KOPT-K1 (cell line): Measurements from ENCODE around the gene PSEN2.

Source experiments
- H3K27ac ChIP-seq: fragments of 200-600 bp; sonication (generic); 2 replicates; pipeline ENCODE4 v1.5.1; 2016; ENCODE audit warnings: antibody characterized with exemption, mild to moderate bottlenecking, low read depth, low read length; ENCODE audit not compliant: poor library complexity, severe bottlenecking
- H3K36me3 ChIP-seq: fragments of 200-600 bp; sonication (generic); 2 replicates; pipeline ENCODE4 v1.5.1; 2017; ENCODE audit warnings: antibody characterized with exemption, mild to moderate bottlenecking, low read length, moderate library complexity; ENCODE audit not compliant: insufficient read depth
- H3K9me3 ChIP-seq: fragments of 200-600 bp; sonication (generic); 2 replicates; pipeline ENCODE4 v1.5.1; 2017; ENCODE audit warnings: antibody characterized with exemption, low read length, mild to moderate bottlenecking; ENCODE audit not compliant: insufficient read depth, poor library complexity, severe bottlenecking

PSEN2 gene

GRCh38 chr1:226940029-226940805 is 69.8 kb downstream of the PSEN2 start, which contains the start of gene COQ8A:
Gene COQ8A, plus strand, starts transcription at chr1:226940294. Its CDS starts 21,092 bp downstream, at chr1:226961386.
- peak within 1 kb of the TSS; percentile 92 for H3K27ac ChIP-seq
- H3K36me3 ChIP-seq, result no peaks in the 10 kb centered on the region
- H3K9me3 ChIP-seq, result peaks cover 7% of the 10 kb centered on the region

GRCh38 chr1:226940806-226941067 is 70.3 kb downstream of the PSEN2 start:
- Histone ChIP-seq H3K36me3 (no peaks in the 10 kb centered on the region), H3K9me3 (peaks cover 2% of the 10 kb centered on the region), H3K27ac (peak overlapping the region; percentile 33)

GRCh38 chr1:226942392-226942791 is 72.0 kb downstream of the PSEN2 start:
- H3K36me3 ChIP-seq, result no peaks in the 10 kb centered on the region
- H3K27ac ChIP-seq, result no peak overlapping the region
- no peaks in the 10 kb centered on the region for H3K9me3 ChIP-seq

- Histone ChIP-seq H3K27ac (no peak overlapping the region), H3K9me3 (no peaks in the 10 kb centered on the region), H3K36me3 (no peaks in the 10 kb centered on the region)
Observed at GRCh38 chr1:226943156-226943555, 72.7 kb downstream of the PSEN2 start.

DNA sequence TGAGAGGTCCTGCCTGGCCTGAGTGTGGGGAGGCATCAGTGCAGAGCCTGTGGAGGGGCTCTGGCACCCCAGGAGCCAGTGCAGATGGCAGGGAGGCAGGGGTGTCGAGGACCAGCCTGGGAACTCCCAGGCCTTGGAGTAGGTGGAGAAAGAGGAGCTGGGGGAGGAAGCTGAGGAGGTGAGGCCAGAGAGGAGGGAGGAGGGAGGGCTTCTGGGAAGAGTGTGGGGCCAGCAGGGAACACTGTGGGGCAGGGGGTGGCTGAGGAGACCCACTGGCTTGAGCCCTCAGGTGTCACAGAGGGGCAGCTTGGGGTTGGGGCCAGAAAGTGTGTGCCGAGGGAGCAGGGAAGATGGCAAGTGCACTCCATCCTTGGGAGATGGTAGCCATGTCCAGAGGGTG is 73.5 kb downstream of the PSEN2 start:
- H3K36me3 ChIP-seq, result no peaks in the 10 kb centered on the region
- no peaks in the 10 kb centered on the region for H3K9me3 ChIP-seq
- H3K27ac ChIP-seq, result no peak overlapping the region

DNA sequence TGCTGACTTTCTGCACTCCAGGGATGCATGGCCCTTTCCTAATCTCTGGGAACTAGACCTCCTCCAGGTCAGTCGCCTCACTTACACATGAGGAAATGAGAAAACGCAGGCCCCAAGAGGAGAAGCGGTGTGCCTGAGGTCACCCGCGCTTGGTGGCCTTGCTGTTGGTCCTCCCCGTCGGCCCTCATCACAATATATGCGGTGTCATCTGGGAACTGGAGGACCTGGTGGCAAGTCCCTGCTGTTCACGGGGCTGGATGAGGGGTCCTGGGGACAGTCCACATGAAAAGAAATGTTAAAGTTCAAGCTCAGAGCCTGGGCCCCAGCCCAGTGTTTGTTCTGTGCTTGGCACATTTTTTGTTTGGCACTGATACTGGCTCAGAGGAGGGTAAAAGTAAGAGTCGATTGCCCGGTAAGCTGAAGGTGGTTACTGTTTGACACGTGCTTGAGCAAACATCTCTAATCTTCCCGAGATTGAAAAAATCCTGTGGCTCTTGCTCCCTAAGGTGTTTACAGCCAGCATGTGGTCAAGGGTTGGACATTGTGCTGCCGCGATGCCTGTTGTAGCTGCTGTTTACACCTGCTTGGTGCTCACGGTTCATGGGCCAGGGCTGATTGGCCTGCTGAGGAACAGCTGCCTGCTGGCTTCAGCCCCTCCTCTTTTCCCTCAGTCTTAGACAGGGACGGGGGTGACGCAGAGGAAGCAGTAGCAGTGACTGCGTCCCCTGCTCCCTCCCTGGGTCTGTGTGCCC is 74.9 kb downstream of the PSEN2 start:
- Histone ChIP-seq H3K9me3 (no peaks in the 10 kb centered on the region), H3K27ac (no peak overlapping the region)

More for the DNA sequence above, 74.9 kb downstream of the PSEN2 start:
- no peaks in the 10 kb centered on the region for H3K36me3 ChIP-seq
